Sigmoid colon (tissue), 7 donors: Measurements from ENCODE around the gene MRTFA. TPM values are rescaled to one million over a fixed set of nuclear protein-coding genes. Genes with fewer than 3 reads are reported as not detected.
"Not testable (repeated sequence)": the region's sequence is repeated elsewhere in the genome, so short reads cannot be mapped to it uniquely, and the experiment has no call there.

Source experiments
- DNase-seq: peaks from one replicate; pipeline ENCODE4 v3.0.0-alpha.2; 2019
- H3K27ac ChIP-seq, 4 donors: fragments of 200-600 bp; sonication (generic); one replicate each; pipeline ENCODE4 v1.5.1; 2016 to 2019; ENCODE audit warnings: mild to moderate bottlenecking in 1 of 4
- H3K27me3 ChIP-seq, 3 donors: fragments of 200-600 bp; sonication (generic); one replicate each; pipeline ENCODE4 v1.5.1; 2019; ENCODE audit warnings: mild to moderate bottlenecking in 1 of 3
- H3K36me3 ChIP-seq, 4 donors: fragments of 200-600 bp; sonication (generic); one replicate each; pipeline ENCODE4 v1.5.1; 2016 to 2019
- H3K4me1 ChIP-seq, 4 donors: fragments of 200-600 bp; sonication (generic); one replicate each; pipeline ENCODE4 v1.5.1; 2017 to 2019
- H3K4me3 ChIP-seq, 4 donors: fragments of 200-600 bp; sonication (generic); one replicate each; pipeline ENCODE4 v1.5.1; 2017 to 2019; ENCODE audit warnings: mild to moderate bottlenecking in 2 of 4, moderate library complexity in 1 of 4
- H3K9me3 ChIP-seq, 4 donors: fragments of 200-600 bp in 3 of 4; sonication (generic) in 3 of 4; one replicate each; pipeline versions ENCODE4 v1.5.1 to v1.6.1; 2013 to 2019
- CTCF ChIP-seq, 4 experiments: fragments of 450-650 bp in 3 of 4; fragments of 200-600 bp in 1 of 4; IDR thresholded peaks; one replicate each; pipeline ENCODE4 v1.5.1; 2016 to 2019; ENCODE audit warnings: antibody characterized with exemption in 4 of 4, mild to moderate bottlenecking in 3 of 4, moderate library complexity in 2 of 4
- EP300 ChIP-seq, 4 donors: sonication (generic); formaldehyde crosslinking; IDR thresholded peaks; one replicate each; pipeline ENCODE4 v1.6.1; 2017; ENCODE audit warnings: antibody characterized with exemption in 4 of 4
- POLR2A ChIP-seq, 2 donors: fragments of 450-650 bp; IDR thresholded peaks; one replicate each; pipeline ENCODE4 v1.6.1; 2016; ENCODE audit warnings: antibody characterized with exemption in 2 of 2, mild to moderate bottlenecking in 2 of 2, moderate library complexity in 2 of 2
- POLR2AphosphoS5 ChIP-seq, 4 donors: sonication (generic); formaldehyde crosslinking; IDR thresholded peaks; one replicate each; pipeline ENCODE4 v1.6.1; 2017; ENCODE audit warnings: antibody characterized with exemption in 4 of 4
- WGBS, 2 donors: extraction: QIAGEN DNeasy Blood & Tissue Kit; methylation state at CpG; one replicate each; pipeline ENCODE4 v1.1.7; 2013; 5-methylcytosine and 5-hydroxymethylcytosine counted together
- intact Hi-C: fragments of 100-400 bp; cut with DNase I; formaldehyde crosslinking; loops from one replicate; pipeline ENCODE4 v1.15.1; 2023
- polyA plus RNA-seq, 3 donors: library from polyadenylated mRNA; stranded (reverse); fragments of 200-250 nt; gene quantifications; one replicate each; pipeline ENCODE4 v1.2.3, GENCODE V29; 2013
- total RNA-seq, 4 donors: library from RNA; depleted of rRNA; stranded (reverse); fragments of >200 nt; gene quantifications; one replicate each; pipeline ENCODE4 v1.1.0, GENCODE V29; 2016
- donor health status: healthy with polysubstance abuse.
- donor health status: Bipolar disorder and iron deficiency.
- donor health status: healthy.

Gene MRTFA
- total and polyA plus RNA-seq, 7 donors, result 10.8 to 104 (median 29.2) TPM

GRCh38 chr22:40510631-40511364 lies 125.7 kb downstream of the MRTFA start:
- intact Hi-C loops, result no loop called here
- Histone ChIP-seq H3K36me3 (no peaks in the 10 kb centered on the region), H3K27ac (peak overlapping the region; percentile 68 to 87 (median 80)), H3K4me1 (peaks cover 0 to 80% (median 58%) of the 10 kb centered on the region in 4 donors), H3K4me3 (no peak overlapping the region), H3K9me3 (no peaks in the 10 kb centered on the region), H3K27me3 (no peaks in the 10 kb centered on the region)
- no peak for DNase-seq
- TF ChIP-seq CTCF (IDR thresholded peaks at IDR 0.05), result no peak
- no peak for TF ChIP-seq EP300 (IDR thresholded peaks at IDR 0.05)
- no peak for TF ChIP-seq POLR2A (IDR thresholded peaks at IDR 0.05)
- TF ChIP-seq POLR2AphosphoS5 (IDR thresholded peaks at IDR 0.05), result no peak
- WGBS, 2 donors, result 73 to 79% methylated on average over 4 of the region's 4 CpGs

- peak; percentile 86 for DNase-seq
- no peaks in the 10 kb centered on the region for H3K27me3 ChIP-seq
- H3K36me3 ChIP-seq, result no peaks in the 10 kb centered on the region
- H3K27ac ChIP-seq, result peak overlapping the region; percentile 68 to 87 (median 80)
- TF ChIP-seq POLR2AphosphoS5 (IDR thresholded peaks at IDR 0.05) (peak in 3 of 4 donors; percentile 54 to 67 (median 63)), POLR2A (IDR thresholded peaks at IDR 0.05) (no peak), EP300 (IDR thresholded peaks at IDR 0.05) (peak in 1 of 4 donors; percentile 55)
- intact Hi-C loops, result loop anchor here (5.0 kb wide), 1 partner anchor 128 kb away; the partner anchor contains the start of gene MRTFA
- WGBS, 2 donors, result 19 to 29% methylated on average over 4 of the region's 4 CpGs
- H3K4me3 ChIP-seq, result no peak overlapping the region
- peaks cover 0 to 85% (median 60%) of the 10 kb centered on the region in 4 donors for H3K4me1 ChIP-seq
- no peaks in the 10 kb centered on the region for H3K9me3 ChIP-seq
These were observed 127.0 kb downstream of the MRTFA start for GRCh38 chr22:40509401-40510134.

GRCh38 chr22:40508046-40508445 lies 128.5 kb downstream of the MRTFA start:
- peaks cover 0 to 79% (median 58%) of the 10 kb centered on the region in 4 donors for H3K4me1 ChIP-seq

GRCh38 chr22:40507491-40507890 lies 129.0 kb downstream of the MRTFA start:
- no peak overlapping the region for H3K4me3 ChIP-seq
- no peaks in the 10 kb centered on the region for H3K27me3 ChIP-seq
- intact Hi-C loops, result loop anchor here (5.0 kb wide), 1 partner anchor 130 kb away; the partner anchor contains the start of gene MRTFA
- peaks cover 0 to 78% (median 53%) of the 10 kb centered on the region in 4 donors for H3K4me1 ChIP-seq
- H3K27ac ChIP-seq, result peak overlapping the region in 2 of 4 donors; percentile 78 to 87
- WGBS, 2 donors, result 91 to 93% methylated on average over 6 of the region's 6 CpGs
- no peaks in the 10 kb centered on the region for H3K9me3 ChIP-seq
- DNase-seq, result no peak
- TF ChIP-seq POLR2A (IDR thresholded peaks at IDR 0.05) (no peak), CTCF (IDR thresholded peaks at IDR 0.05) (no peak), EP300 (IDR thresholded peaks at IDR 0.05) (no peak), POLR2AphosphoS5 (IDR thresholded peaks at IDR 0.05) (no peak)
- no peaks in the 10 kb centered on the region for H3K36me3 ChIP-seq

More at GRCh38 chr22:40508046-40508445, 128.5 kb downstream of the MRTFA start:
- not testable (repeated sequence) for DNase-seq, H3K27me3 ChIP-seq, H3K4me3 ChIP-seq, H3K9me3 ChIP-seq, H3K36me3 ChIP-seq
- H3K27ac ChIP-seq, result peak overlapping the region in 3 of 4 donors; percentile 78 to 87 (median 81)
- 32 to 73% methylated on average over 8 of the region's 8 CpGs for WGBS, 2 donors
- intact Hi-C loops, result loop anchor here (5.0 kb wide), 1 partner anchor 129 kb away; the partner anchor contains the start of gene MRTFA

- DNase-seq, result no peak
- Histone ChIP-seq H3K27me3 (no peaks in the 10 kb centered on the region), H3K4me1 (peaks cover 0 to 70% (median 45%) of the 10 kb centered on the region in 4 donors), H3K4me3 (no peak overlapping the region), H3K36me3 (no peaks in the 10 kb centered on the region), H3K9me3 (no peaks in the 10 kb centered on the region), H3K27ac (peak overlapping the region in 1 of 4 donors; percentile 87)
- TF ChIP-seq POLR2AphosphoS5 (IDR thresholded peaks at IDR 0.05), result no peak
- no peak for TF ChIP-seq POLR2A (IDR thresholded peaks at IDR 0.05)
- no peak for TF ChIP-seq EP300 (IDR thresholded peaks at IDR 0.05)
- no peak for TF ChIP-seq CTCF (IDR thresholded peaks at IDR 0.05)
- intact Hi-C loops, result loop anchor here (5.0 kb wide), 1 partner anchor 131 kb away; the partner anchor contains the start of gene MRTFA
- 89 to 93% methylated on average over 3 of the region's 3 CpGs for WGBS, 2 donors
These were observed 129.8 kb downstream of the MRTFA start for GRCh38 chr22:40506762-40507161.
